BJ (cell line): ENCODE measurements around the gene GPR158. TPM values are rescaled to one million over a fixed set of nuclear protein-coding genes. Genes with fewer than 3 reads are reported as not detected.

ENCODE experiments used
- CTCF ChIA-PET: fragments of 350-600 bp; formaldehyde crosslinking; extraction: SDS; loops from one replicate; lab custom pipeline; 2021; ENCODE audit warnings: antibody characterized with exemption, inconsistent platforms; lab: Yijun Ruan, JAX
- POLR2A ChIA-PET: fragments of 300-600 bp; sonication (Branson Sonifier 250); formaldehyde crosslinking; extraction: SDS; loops from one replicate; lab custom pipeline; 2021; ENCODE audit warnings: antibody characterized with exemption; lab: Charles Lee
- DNase-seq: peaks from one replicate; pipeline ENCODE4 v3.0.0-alpha.2; 2011; ENCODE audit warnings: low read depth
- H3K27me3 ChIP-seq: 2 replicates; pipeline ENCODE4 v1.6.0; 2011; ENCODE audit warnings: low read length; ENCODE audit not compliant: control insufficient read depth, insufficient read depth
- H3K36me3 ChIP-seq: 2 replicates; pipeline ENCODE4 v1.5.1; 2011; ENCODE audit warnings: low read length; ENCODE audit not compliant: control insufficient read depth, insufficient read depth
- H3K4me3 ChIP-seq: 2 replicates; pipeline ENCODE4 v1.5.1; 2011; ENCODE audit warnings: low read depth, mild to moderate bottlenecking, control low read depth, low read length
- polyA plus RNA-seq: library from polyadenylated mRNA; depleted of rRNA; stranded (reverse); fragments of >200 nt; gene quantifications from 2 replicates; pipeline ENCODE4 v1.2.3, GENCODE V29; 2011
- TF ChIP-seq, protein P1 (sequence below): IDR thresholded peaks from 2 replicates; pipeline ENCODE4 v1.5.1; 2011; ENCODE audit warnings: low read depth, mild to moderate bottlenecking, control low read depth, inconsistent platforms, low read length, moderate library complexity; ENCODE audit not compliant: insufficient read depth

GPR158 gene
- polyA plus RNA-seq, 1 experiment = 0.01 TPM

DNA sequence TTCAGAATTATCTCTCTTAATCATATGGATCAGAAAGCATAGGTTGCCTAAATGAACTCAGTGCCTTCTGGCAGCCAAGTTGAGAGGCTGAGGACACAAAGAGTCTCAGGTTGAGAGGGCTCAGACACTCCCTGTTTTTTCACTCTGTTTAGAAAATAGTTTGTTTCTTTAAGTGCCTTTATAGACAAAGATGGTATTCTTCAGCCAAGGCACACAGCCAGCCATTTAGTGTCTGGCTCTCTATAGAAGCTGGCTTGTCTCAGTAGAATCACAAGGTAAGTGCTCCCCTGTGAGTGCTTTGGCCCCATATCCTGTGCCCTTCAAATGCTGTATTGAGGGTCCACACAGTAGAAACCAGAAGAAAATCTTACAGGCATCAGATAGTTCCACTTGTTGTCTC, 3.6 kb downstream of the GPR158 start:
- POLR2A ChIA-PET = no interaction called here
- Histone ChIP-seq H3K36me3 (no peaks in the 10 kb centered on the region), H3K27me3 (peaks cover 21% of the 10 kb centered on the region), H3K4me3 (no peak overlapping the region)
- no peak for DNase-seq
- CTCF ChIA-PET = no interaction called here
- TF ChIP-seq, protein P1, sequence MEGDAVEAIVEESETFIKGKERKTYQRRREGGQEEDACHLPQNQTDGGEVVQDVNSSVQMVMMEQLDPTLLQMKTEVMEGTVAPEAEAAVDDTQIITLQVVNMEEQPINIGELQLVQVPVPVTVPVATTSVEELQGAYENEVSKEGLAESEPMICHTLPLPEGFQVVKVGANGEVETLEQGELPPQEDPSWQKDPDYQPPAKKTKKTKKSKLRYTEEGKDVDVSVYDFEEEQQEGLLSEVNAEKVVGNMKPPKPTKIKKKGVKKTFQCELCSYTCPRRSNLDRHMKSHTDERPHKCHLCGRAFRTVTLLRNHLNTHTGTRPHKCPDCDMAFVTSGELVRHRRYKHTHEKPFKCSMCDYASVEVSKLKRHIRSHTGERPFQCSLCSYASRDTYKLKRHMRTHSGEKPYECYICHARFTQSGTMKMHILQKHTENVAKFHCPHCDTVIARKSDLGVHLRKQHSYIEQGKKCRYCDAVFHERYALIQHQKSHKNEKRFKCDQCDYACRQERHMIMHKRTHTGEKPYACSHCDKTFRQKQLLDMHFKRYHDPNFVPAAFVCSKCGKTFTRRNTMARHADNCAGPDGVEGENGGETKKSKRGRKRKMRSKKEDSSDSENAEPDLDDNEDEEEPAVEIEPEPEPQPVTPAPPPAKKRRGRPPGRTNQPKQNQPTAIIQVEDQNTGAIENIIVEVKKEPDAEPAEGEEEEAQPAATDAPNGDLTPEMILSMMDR = no peak

DNA sequence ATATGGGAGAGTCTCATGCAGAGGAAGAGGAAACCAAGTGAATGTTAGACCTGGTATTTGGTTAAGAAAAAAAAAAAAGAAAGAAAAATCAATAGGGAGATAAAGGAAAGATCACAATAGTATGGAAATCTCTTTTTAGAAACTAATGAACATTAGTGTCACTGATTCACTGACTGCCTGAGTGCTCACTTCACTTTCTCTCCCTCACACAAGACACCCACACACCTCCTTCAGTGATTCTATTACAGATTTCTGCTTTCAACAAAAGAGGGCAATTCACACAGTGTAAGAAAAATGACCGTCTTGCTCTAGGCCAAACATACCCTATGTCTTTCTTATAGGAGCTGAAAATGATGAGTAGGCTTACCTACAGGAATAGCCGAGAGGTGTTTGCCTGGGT, 6.0 kb downstream of the GPR158 start:
- ChIA-PET CTCF (no interaction called here), POLR2A (no interaction called here)
- DNase-seq = no peak
- peaks cover 13% of the 10 kb centered on the region for H3K27me3 ChIP-seq
- no peak overlapping the region for H3K4me3 ChIP-seq
- H3K36me3 ChIP-seq = no peaks in the 10 kb centered on the region
- TF ChIP-seq, protein P1 = no peak

DNA sequence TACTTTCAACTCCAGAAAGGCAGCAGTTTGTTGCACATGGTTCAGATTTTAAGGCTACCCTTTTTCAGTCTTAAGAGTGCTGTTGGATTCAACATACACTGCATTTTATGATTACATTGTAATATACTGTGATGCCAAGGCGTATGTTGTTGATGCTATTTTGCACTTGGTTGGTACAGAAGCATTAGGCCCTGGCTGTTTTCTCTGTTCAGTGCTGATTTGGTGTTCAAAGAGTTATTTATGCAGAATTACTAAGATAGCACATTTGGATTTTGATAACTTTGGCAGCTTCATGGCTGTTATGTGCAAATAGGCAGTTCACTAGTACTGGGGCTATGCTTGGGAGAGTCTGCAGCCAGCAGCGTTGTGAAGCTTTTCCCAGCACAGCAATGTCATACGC, 7.8 kb downstream of the GPR158 start:
- Histone ChIP-seq H3K27me3 (no peaks in the 10 kb centered on the region), H3K36me3 (no peaks in the 10 kb centered on the region), H3K4me3 (no peak overlapping the region)
- DNase-seq = no peak
- ChIA-PET POLR2A (no interaction called here), CTCF (no interaction called here)
- TF ChIP-seq, protein P1 = no peak

DNA sequence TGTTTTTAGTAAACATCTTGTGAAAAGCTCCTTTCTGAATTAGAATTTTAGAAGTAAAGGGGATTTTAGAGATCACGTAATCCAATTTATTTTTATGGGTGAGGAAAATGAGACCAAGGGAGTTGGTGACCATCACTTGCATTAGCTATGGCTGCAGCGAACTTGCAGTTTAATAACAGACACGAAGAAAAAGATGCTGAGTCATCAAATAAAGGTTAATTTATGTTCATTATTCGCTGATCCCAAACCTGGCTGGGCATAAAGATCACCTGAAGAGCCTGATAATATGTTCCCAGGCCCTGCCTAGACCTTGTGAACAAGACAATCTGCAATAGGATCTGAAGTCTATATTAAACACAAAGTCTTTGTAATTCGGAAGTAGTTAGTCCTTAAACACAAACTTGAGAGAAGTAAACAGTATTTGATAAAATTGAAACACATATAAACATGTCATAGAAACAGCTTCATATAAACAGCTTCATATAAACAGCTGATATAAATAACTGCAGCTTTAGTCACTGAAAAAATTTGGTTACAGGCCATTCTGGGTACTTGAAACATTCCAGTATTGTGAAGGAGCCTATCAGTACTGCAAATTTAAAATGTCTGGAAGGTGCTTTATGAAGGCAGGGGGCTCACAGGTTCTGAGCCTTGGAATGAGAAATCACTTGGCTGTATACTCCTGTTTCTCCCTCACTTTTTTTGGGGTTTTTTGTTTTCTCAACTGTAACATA, 16.5 kb downstream of the GPR158 start:
- TF ChIP-seq, protein P1 = no peak
- H3K36me3 ChIP-seq = no peaks in the 10 kb centered on the region
- ChIA-PET POLR2A (no interaction called here), CTCF (no interaction called here)
- no peak overlapping the region for H3K4me3 ChIP-seq
- no peak for DNase-seq
- no peaks in the 10 kb centered on the region for H3K27me3 ChIP-seq

DNA sequence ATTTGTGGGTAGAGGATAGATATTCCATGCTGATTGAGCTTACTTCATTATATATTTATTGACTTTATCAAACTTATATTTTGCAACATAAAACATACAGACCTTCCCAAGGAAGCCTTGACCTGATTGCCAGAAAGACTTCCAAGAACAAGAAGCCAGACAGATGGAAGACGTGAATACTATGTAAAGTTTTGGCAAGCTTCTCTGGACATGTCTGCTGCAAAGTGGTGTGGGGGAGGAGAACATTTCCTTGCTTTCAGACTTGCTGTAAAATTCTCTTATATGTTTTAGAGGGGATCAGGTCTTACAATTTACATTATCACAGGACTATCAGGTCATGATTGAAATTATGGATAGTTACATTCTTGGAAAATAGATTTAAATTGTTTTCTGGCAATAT, 23.4 kb downstream of the GPR158 start:
- Histone ChIP-seq H3K4me3 (no peak overlapping the region), H3K27me3 (no peaks in the 10 kb centered on the region), H3K36me3 (no peaks in the 10 kb centered on the region)
- CTCF ChIA-PET = no interaction called here
- POLR2A ChIA-PET = no interaction called here
- no peak for DNase-seq
- TF ChIP-seq, protein P1 = no peak
